NOMO-1 treated with DMSO at 0.1 percent for 48 hours (cell line): ENCODE results near the gene WDFY3.
A peak's percentile ranks its signal among the peaks of the same experiment; 100 is the strongest.

Experiments used
- DNase-seq: peaks from one replicate; lab custom pipeline; 2025; ENCODE audit not compliant: unreplicated experiment; lab: John Stamatoyannopoulos, UW

The WDFY3 gene

GRCh38 chr4:84908876-84909275 lies 57.6 kb downstream of the WDFY3 start:
- no peak for DNase-seq

GRCh38 chr4:84907145-84907544 lies 59.3 kb downstream of the WDFY3 start:
- DNase-seq, result peak; percentile 77

GRCh38 chr4:84905646-84906045 lies 60.8 kb downstream of the WDFY3 start:
- DNase-seq, result no peak

- DNase-seq, result no peak
These were observed 64.7 kb downstream of the WDFY3 start for GRCh38 chr4:84901740-84902281.

GRCh38 chr4:84901173-84901572 lies 65.3 kb downstream of the WDFY3 start:
- DNase-seq, result no peak

- DNase-seq, result no peak
These were observed 66.9 kb downstream of the WDFY3 start for GRCh38 chr4:84899616-84900015.

GRCh38 chr4:84897516-84897915 lies 69.0 kb downstream of the WDFY3 start:
- DNase-seq, result no peak

GRCh38 chr4:84895283-84895682 lies 71.2 kb downstream of the WDFY3 start:
- no peak for DNase-seq

GRCh38 chr4:84894621-84895020 lies 71.9 kb downstream of the WDFY3 start:
- no peak for DNase-seq

- DNase-seq, result no peak
These were observed 73.5 kb downstream of the WDFY3 start for GRCh38 chr4:84892950-84893349.

GRCh38 chr4:84887824-84888223 lies 78.7 kb downstream of the WDFY3 start:
- DNase-seq, result no peak

GRCh38 chr4:84879651-84880200 lies 86.8 kb downstream of the WDFY3 start:
- no peak for DNase-seq

- DNase-seq, result no peak
These were observed 87.9 kb downstream of the WDFY3 start for GRCh38 chr4:84878546-84878945.

- DNase-seq, result no peak
These were observed 88.4 kb downstream of the WDFY3 start for GRCh38 chr4:84878090-84878489.

GRCh38 chr4:84877051-84877833 lies 89.2 kb downstream of the WDFY3 start:
- no peak for DNase-seq

- DNase-seq, result no peak
These were observed 90.7 kb downstream of the WDFY3 start for GRCh38 chr4:84875636-84876371.

GRCh38 chr4:84874619-84875018 lies 91.9 kb downstream of the WDFY3 start:
- DNase-seq, result no peak

GRCh38 chr4:84870398-84871163 lies 95.9 kb downstream of the WDFY3 start:
- no peak for DNase-seq

- no peak for DNase-seq
These were observed 100.2 kb downstream of the WDFY3 start for GRCh38 chr4:84866295-84866694.

- no peak for DNase-seq
These were observed 100.9 kb downstream of the WDFY3 start for GRCh38 chr4:84865600-84865999.

GRCh38 chr4:84862064-84862463 lies 104.4 kb downstream of the WDFY3 start:
- DNase-seq, result no peak
